ENCODE data around the gene LRIT2. TPM values are rescaled to one million over a fixed set of nuclear protein-coding genes. Genes with fewer than 3 reads are reported as not detected.
"Not testable (repeated sequence)": the region's sequence is repeated elsewhere in the genome, so short reads cannot be mapped to it uniquely, and the experiment has no call there.

Gene LRIT2
- total RNA-seq, 1 donor from 2014 or later, result not detected

- H3K4me1 Mint-ChIP-seq (ENCODE audit: low read depth); DNase-seq (ENCODE audit: low spot score); H3K9me3 Mint-ChIP-seq; H3K27ac Mint-ChIP-seq; H3K27me3 Mint-ChIP-seq (ENCODE audit: low read depth); H3K36me3 Mint-ChIP-seq (ENCODE audit: low read depth); intact Hi-C loops (cut with micrococcal nuclease); H3K4me3 Mint-ChIP-seq (ENCODE audit: low read depth): not testable (repeated sequence)
Observed at GRCh38 chr10:84171237-84171636, 54.1 kb downstream of the LRIT2 start.

Other genes with a start within 250 kb of the LRIT2 start
- 141 TPM in 2 replicates for gene GHITM, start 86.0 kb downstream of the LRIT2 start, total RNA-seq
- not detected in 2 replicates for gene GPR15LG, start 51.7 kb downstream of the LRIT2 start, total RNA-seq
- 0.32 and 0.34 TPM in 2 replicates for gene CDHR1, start 31.0 kb downstream of the LRIT2 start, total RNA-seq
- not detected in 2 replicates for gene LRIT1, start 16.0 kb upstream of the LRIT2 start, total RNA-seq
- not detected in 2 replicates for gene RGR, start 19.5 kb upstream of the LRIT2 start, total RNA-seq
- 36.4 and 41.4 TPM in 2 replicates for gene CCSER2, start 103.0 kb upstream of the LRIT2 start, total RNA-seq

All from activated T-helper 2 cell treated with anti-CD3 and anti-CD28 coated beads, Interferon-gamma antibody, Interleukin-2, Interleukin-4, amounts not matched to agents 10 μg/mL and 5 μg/mL and 100 μg/mL, durations not matched to agents 14 hours and 24 hours and 36 hours (primary cell).